ENCODE data around the gene CORO7. TPM values are rescaled to one million over a fixed set of nuclear protein-coding genes. Genes with fewer than 3 reads are reported as not detected.

Gene CORO7
- polyA plus RNA-seq, 3 donors = 44.7 to 181 (median 68.4) TPM

- Histone ChIP-seq H2AFZ (ENCODE audit: insufficient read depth, low read depth, low read length, poor library complexity, severe bottlenecking) (no peak overlapping the region), H3K4me2 (replicated peaks; ENCODE audit: extremely low read depth, low read length, poor library complexity, severe bottlenecking) (no peak overlapping the region), H3K4me1 (ENCODE audit: control insufficient read depth in 1 of 2, insufficient read depth in 2 of 2, low read length in 2 of 2) (peaks cover 16 to 20% of the 10 kb centered on the region in 2 donors), H3K4me3 (replicated peaks in 1 of 3; ENCODE audit: low read depth in 2 of 3, low read length in 3 of 3) (no peak overlapping the region), H3K79me2 (ENCODE audit: insufficient read depth, low read length) (peaks cover 32% of the 10 kb centered on the region), H3K9ac (ENCODE audit: insufficient read depth, low read length, poor library complexity, severe bottlenecking) (no peak overlapping the region), H3K36me3 (replicated peaks in 1 of 2; ENCODE audit: control insufficient read depth in 1 of 2, insufficient read depth in 2 of 2, low read length in 2 of 2) (peaks cover 46 to 48% of the 10 kb centered on the region in 2 donors), H3K27me3 (ENCODE audit: control insufficient read depth in 2 of 2, insufficient read depth in 2 of 2, low read length in 2 of 2) (no peaks in the 10 kb centered on the region), H3K27ac (ENCODE audit: low read depth in 1 of 2, low read length in 2 of 2) (no peak overlapping the region), H4K20me1 (ENCODE audit: insufficient read depth, low read length) (peaks cover 47% of the 10 kb centered on the region), H3K9me3 (replicated peaks in 1 of 2; ENCODE audit: control insufficient read depth in 1 of 2, insufficient read depth in 1 of 2, low read length in 2 of 2) (no peaks in the 10 kb centered on the region)
- Mint-ChIP-seq H3K9me3 (peaks cover 0 to 2% (median 0%) of the 10 kb centered on the region in 7 donors), H3K4me3 (no peak overlapping the region), H3K27ac (peak overlapping the region in 1 of 7 donors; percentile 50), H3K27me3 (ENCODE audit: low read depth in 3 of 3) (peaks cover 0 to 2% (median 2%) of the 10 kb centered on the region in 3 donors), H3K4me1 (peaks cover 16% of the 10 kb centered on the region), H3K36me3 (peaks cover 28 to 42% of the 10 kb centered on the region in 2 donors)
- DNase-seq = no peak
- no peak for TF ChIP-seq CTCF (IDR thresholded peaks at IDR 0.05)
- WGBS (ENCODE audit: insufficient coverage) = 98% methylated on average over 13 of the region's 13 CpGs
- intact Hi-C loops (cut with micrococcal nuclease) = no loop called here
Measured at GRCh38 chr16:4341250-4341649, 75.1 kb downstream of the CORO7 start.

GRCh38 chr16:4340443-4340842, 76.0 kb downstream of the CORO7 start:
- H3K9me3 Mint-ChIP-seq = peaks cover 0 to 2% (median 0%) of the 10 kb centered on the region in 7 donors
- Histone ChIP-seq H3K36me3 (replicated peaks in 1 of 2; ENCODE audit: control insufficient read depth in 1 of 2, insufficient read depth in 2 of 2, low read length in 2 of 2) (peaks cover 46 to 48% of the 10 kb centered on the region in 2 donors), H3K4me2 (replicated peaks; ENCODE audit: extremely low read depth, low read length, poor library complexity, severe bottlenecking) (no peak overlapping the region), H3K4me3 (replicated peaks in 1 of 3; ENCODE audit: low read depth in 2 of 3, low read length in 3 of 3) (no peak overlapping the region), H4K20me1 (ENCODE audit: insufficient read depth, low read length) (peaks cover 39% of the 10 kb centered on the region), H3K4me1 (ENCODE audit: control insufficient read depth in 1 of 2, insufficient read depth in 2 of 2, low read length in 2 of 2) (peaks cover 8 to 12% of the 10 kb centered on the region in 2 donors), H2AFZ (ENCODE audit: insufficient read depth, low read depth, low read length, poor library complexity, severe bottlenecking) (no peak overlapping the region), H3K9me3 (replicated peaks in 1 of 2; ENCODE audit: control insufficient read depth in 1 of 2, insufficient read depth in 1 of 2, low read length in 2 of 2) (no peaks in the 10 kb centered on the region), H3K9ac (ENCODE audit: insufficient read depth, low read length, poor library complexity, severe bottlenecking) (no peak overlapping the region), H3K27me3 (ENCODE audit: control insufficient read depth in 2 of 2, insufficient read depth in 2 of 2, low read length in 2 of 2) (no peaks in the 10 kb centered on the region), H3K79me2 (ENCODE audit: insufficient read depth, low read length) (peaks cover 28% of the 10 kb centered on the region), H3K27ac (ENCODE audit: low read depth in 1 of 2, low read length in 2 of 2) (no peak overlapping the region)
- WGBS (ENCODE audit: insufficient coverage) = 98% methylated on average over 5 of the region's 6 CpGs
- no peak for DNase-seq
- H3K36me3 Mint-ChIP-seq = peaks cover 28 to 42% of the 10 kb centered on the region in 2 donors
- intact Hi-C loops (cut with micrococcal nuclease) = no loop called here
- no peak for TF ChIP-seq CTCF (IDR thresholded peaks at IDR 0.05)
- H3K4me3 Mint-ChIP-seq = no peak overlapping the region
- H3K27ac Mint-ChIP-seq = no peak overlapping the region
- H3K4me1 Mint-ChIP-seq = peaks cover 8% of the 10 kb centered on the region
- H3K27me3 Mint-ChIP-seq (ENCODE audit: low read depth in 3 of 3) = peaks cover 0 to 2% (median 2%) of the 10 kb centered on the region in 3 donors

Data from CD14-positive monocyte (primary cell).